ENCODE measurements around the gene C12orf75. TPM values are rescaled to one million over a fixed set of nuclear protein-coding genes. Genes with fewer than 3 reads are reported as not detected.
"Not testable (repeated sequence)": the region's sequence is repeated elsewhere in the genome, so short reads cannot be mapped to it uniquely, and the experiment has no call there.

The C12orf75 gene
- total RNA-seq, 1 experiment from 2014 or later: 173 TPM

GRCh38 chr12:105402366-105402765 is 71.9 kb downstream of the C12orf75 start:
- Mint-ChIP-seq H3K4me1 (ENCODE audit: low read depth, unreplicated experiment) (peaks cover 5% of the 10 kb centered on the region), H3K9me3 (ENCODE audit: unreplicated experiment) (peaks cover 21% of the 10 kb centered on the region), H3K27me3 (ENCODE audit: insufficient read depth, unreplicated experiment) (no peaks in the 10 kb centered on the region), H3K27ac (ENCODE audit: unreplicated experiment) (no peak overlapping the region), H3K36me3 (ENCODE audit: insufficient read depth, unreplicated experiment) (peaks cover 11% of the 10 kb centered on the region), H3K4me3 (ENCODE audit: unreplicated experiment) (no peak overlapping the region)
- 0 out of 2 replicates have a peak, but pooled peaks cover 3% of the 10 kb centered on the region for H3K9me3 ChIP-seq
- ChIA-PET POLR2A (no interaction called here), CTCF (no interaction called here)
- BruUV-seq (replicated peaks): no TSS peak
- intact Hi-C loops (cut with micrococcal nuclease; ENCODE audit: unreplicated experiment): no loop called here
- TF ChIP-seq CTCF (IDR thresholded peaks at IDR 0.05; ENCODE audit: insufficient read depth in 1 of 2, low read depth in 1 of 2, low read length in 1 of 2, severe bottlenecking in 1 of 2, unreplicated experiment in 1 of 2): no peak
- DNase-seq: no peak
- no peaks in the 10 kb centered on the region for H3K27me3 ChIP-seq (replicated peaks; ENCODE audit: control insufficient read depth, insufficient read depth, low read length)
- no peak overlapping the region for H3K4me3 ChIP-seq (ENCODE audit: low read depth, low read length)
- H3K36me3 ChIP-seq (ENCODE audit: control insufficient read depth, insufficient read depth, low read length): no peaks in the 10 kb centered on the region
- no peaks in the 10 kb centered on the region for H3K4me1 ChIP-seq

- H3K4me1 Mint-ChIP-seq (ENCODE audit: low read depth, unreplicated experiment): peaks cover 5% of the 10 kb centered on the region
- TF ChIP-seq CTCF (IDR thresholded peaks at IDR 0.05; ENCODE audit: insufficient read depth in 1 of 2, low read depth in 1 of 2, low read length in 1 of 2, severe bottlenecking in 1 of 2, unreplicated experiment in 1 of 2): no peak
- Histone ChIP-seq H3K9me3 (0 out of 2 replicates have a peak, but pooled peaks cover 3% of the 10 kb centered on the region), H3K27me3 (replicated peaks; ENCODE audit: control insufficient read depth, insufficient read depth, low read length) (no peaks in the 10 kb centered on the region), H3K36me3 (ENCODE audit: control insufficient read depth, insufficient read depth, low read length) (no peaks in the 10 kb centered on the region), H3K4me3 (ENCODE audit: low read depth, low read length) (no peak overlapping the region), H3K4me1 (no peaks in the 10 kb centered on the region)
- H3K36me3 Mint-ChIP-seq (ENCODE audit: insufficient read depth, unreplicated experiment): peaks cover 8% of the 10 kb centered on the region
- BruUV-seq (replicated peaks): no TSS peak
- H3K27ac Mint-ChIP-seq (ENCODE audit: unreplicated experiment): no peak overlapping the region
- ChIA-PET CTCF (no interaction called here), POLR2A (no interaction called here)
- H3K4me3 Mint-ChIP-seq (ENCODE audit: unreplicated experiment): no peak overlapping the region
- intact Hi-C loops (cut with micrococcal nuclease; ENCODE audit: unreplicated experiment): no loop called here
- DNase-seq: no peak
- H3K9me3 Mint-ChIP-seq (ENCODE audit: unreplicated experiment): peaks cover 15% of the 10 kb centered on the region
- no peaks in the 10 kb centered on the region for H3K27me3 Mint-ChIP-seq (ENCODE audit: insufficient read depth, unreplicated experiment)
These were observed 72.6 kb downstream of the C12orf75 start for GRCh38 chr12:105403095-105403494.

GRCh38 chr12:105404134-105404533 is 73.6 kb downstream of the C12orf75 start:
- intact Hi-C loops (cut with micrococcal nuclease; ENCODE audit: unreplicated experiment); H3K36me3 ChIP-seq (ENCODE audit: control insufficient read depth, insufficient read depth, low read length); H3K9me3 Mint-ChIP-seq (ENCODE audit: unreplicated experiment); H3K4me1 Mint-ChIP-seq (ENCODE audit: low read depth, unreplicated experiment); H3K27me3 ChIP-seq (replicated peaks; ENCODE audit: control insufficient read depth, insufficient read depth, low read length); BruUV-seq (replicated peaks); H3K4me3 ChIP-seq (ENCODE audit: low read depth, low read length); POLR2A ChIA-PET; H3K4me3 Mint-ChIP-seq (ENCODE audit: unreplicated experiment); H3K27me3 Mint-ChIP-seq (ENCODE audit: insufficient read depth, unreplicated experiment); H3K4me1 ChIP-seq; DNase-seq; H3K36me3 Mint-ChIP-seq (ENCODE audit: insufficient read depth, unreplicated experiment); CTCF ChIA-PET; H3K9me3 ChIP-seq: not testable (repeated sequence)
- H3K27ac Mint-ChIP-seq (ENCODE audit: unreplicated experiment): peak overlapping the region; percentile 39

GRCh38 chr12:105406497-105406896 is 76.0 kb downstream of the C12orf75 start:
- no peak overlapping the region for H3K27ac Mint-ChIP-seq (ENCODE audit: unreplicated experiment)
- no peaks in the 10 kb centered on the region for H3K4me1 ChIP-seq
- H3K36me3 ChIP-seq (ENCODE audit: control insufficient read depth, insufficient read depth, low read length): no peaks in the 10 kb centered on the region
- peaks cover 6% of the 10 kb centered on the region for H3K36me3 Mint-ChIP-seq (ENCODE audit: insufficient read depth, unreplicated experiment)
- ChIA-PET POLR2A (no interaction called here), CTCF (no interaction called here)
- 0 out of 2 replicates have a peak, but pooled peaks cover 3% of the 10 kb centered on the region for H3K9me3 ChIP-seq
- H3K27me3 ChIP-seq (replicated peaks; ENCODE audit: control insufficient read depth, insufficient read depth, low read length): no peaks in the 10 kb centered on the region
- H3K4me1 Mint-ChIP-seq (ENCODE audit: low read depth, unreplicated experiment): peaks cover 2% of the 10 kb centered on the region
- no peak for TF ChIP-seq CTCF (IDR thresholded peaks at IDR 0.05; ENCODE audit: insufficient read depth in 1 of 2, low read depth in 1 of 2, low read length in 1 of 2, severe bottlenecking in 1 of 2, unreplicated experiment in 1 of 2)
- no peak overlapping the region for H3K4me3 Mint-ChIP-seq (ENCODE audit: unreplicated experiment)
- H3K9me3 Mint-ChIP-seq (ENCODE audit: unreplicated experiment): peaks cover 10% of the 10 kb centered on the region
- intact Hi-C loops (cut with micrococcal nuclease; ENCODE audit: unreplicated experiment): no loop called here
- H3K4me3 ChIP-seq (ENCODE audit: low read depth, low read length): no peak overlapping the region
- BruUV-seq (replicated peaks): no TSS peak
- H3K27me3 Mint-ChIP-seq (ENCODE audit: insufficient read depth, unreplicated experiment): no peaks in the 10 kb centered on the region
- DNase-seq: no peak
